PFSK-1 (cell line): Measurements from ENCODE around the gene KLHL2.

Experiments used
- POLR2AphosphoS5 ChIP-seq: IDR thresholded peaks from 2 replicates; pipeline ENCODE4 v1.6.1; 2012; ENCODE audit warnings: low read depth, mild to moderate bottlenecking, control low read depth, low read length, moderate library complexity
- SIN3A ChIP-seq: IDR thresholded peaks from 2 replicates; pipeline ENCODE4 v1.6.1; 2012; ENCODE audit warnings: mild to moderate bottlenecking, low read length, moderate library complexity, borderline replicate concordance; ENCODE audit not compliant: insufficient read depth
- TAF1 ChIP-seq: IDR thresholded peaks from 2 replicates; pipeline ENCODE4 v1.6.1; 2012; ENCODE audit warnings: low read length, control low read depth, borderline replicate concordance; ENCODE audit not compliant: insufficient read depth
- TF ChIP-seq, protein P1 (sequence below), 2 experiments: IDR thresholded peaks; 2 replicates each; pipeline versions ENCODE4 v1.6.1 to v1.8.0; 2011 to 2012; ENCODE audit warnings: low read depth in 2 of 2, low read length in 2 of 2, control low read depth in 1 of 2, inconsistent platforms in 1 of 2, mild to moderate bottlenecking in 1 of 2, moderate library complexity in 1 of 2; ENCODE audit not compliant: insufficient read depth in 1 of 2

DNA sequence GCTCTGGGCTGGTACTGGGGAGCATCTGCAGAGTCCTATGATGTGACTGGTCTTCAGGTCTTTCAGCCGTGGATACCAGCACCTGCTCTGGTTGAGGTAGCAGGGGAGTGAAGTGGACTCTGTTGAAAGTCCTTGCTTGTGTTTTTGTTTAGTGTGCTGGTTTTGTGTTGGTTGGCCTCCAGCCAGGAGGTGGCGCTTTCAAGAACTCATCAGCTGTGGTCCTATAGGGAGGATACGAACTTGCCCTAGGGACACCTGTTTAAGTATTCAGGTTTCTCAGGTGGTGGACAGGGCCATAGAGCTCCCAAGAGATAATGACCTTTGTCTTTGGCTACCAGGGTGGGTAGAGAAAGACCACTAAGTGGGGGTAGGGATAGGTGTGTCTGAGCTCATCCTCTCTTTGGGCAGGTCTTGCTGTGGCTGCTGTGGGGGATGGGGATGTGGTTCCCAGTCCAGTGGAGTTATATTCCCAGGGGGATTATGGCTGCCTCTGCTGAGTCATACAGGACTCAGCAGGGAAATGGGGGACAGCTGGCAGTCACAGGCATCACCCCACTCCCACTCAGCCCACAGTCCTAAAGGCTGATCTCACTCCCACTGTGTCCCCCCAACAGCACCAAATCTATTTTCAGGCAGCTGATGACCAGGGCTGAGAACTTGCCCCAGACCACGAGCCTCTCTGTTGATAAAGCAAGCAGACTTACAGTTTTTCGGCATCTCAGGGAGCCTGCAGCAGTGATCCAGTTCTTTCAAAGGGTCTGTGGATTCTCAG lies 144.2 kb downstream of the KLHL2 start:
- TF ChIP-seq SIN3A (no peak), TAF1 (no peak), POLR2AphosphoS5 (no peak)
- TF ChIP-seq, protein P1, sequence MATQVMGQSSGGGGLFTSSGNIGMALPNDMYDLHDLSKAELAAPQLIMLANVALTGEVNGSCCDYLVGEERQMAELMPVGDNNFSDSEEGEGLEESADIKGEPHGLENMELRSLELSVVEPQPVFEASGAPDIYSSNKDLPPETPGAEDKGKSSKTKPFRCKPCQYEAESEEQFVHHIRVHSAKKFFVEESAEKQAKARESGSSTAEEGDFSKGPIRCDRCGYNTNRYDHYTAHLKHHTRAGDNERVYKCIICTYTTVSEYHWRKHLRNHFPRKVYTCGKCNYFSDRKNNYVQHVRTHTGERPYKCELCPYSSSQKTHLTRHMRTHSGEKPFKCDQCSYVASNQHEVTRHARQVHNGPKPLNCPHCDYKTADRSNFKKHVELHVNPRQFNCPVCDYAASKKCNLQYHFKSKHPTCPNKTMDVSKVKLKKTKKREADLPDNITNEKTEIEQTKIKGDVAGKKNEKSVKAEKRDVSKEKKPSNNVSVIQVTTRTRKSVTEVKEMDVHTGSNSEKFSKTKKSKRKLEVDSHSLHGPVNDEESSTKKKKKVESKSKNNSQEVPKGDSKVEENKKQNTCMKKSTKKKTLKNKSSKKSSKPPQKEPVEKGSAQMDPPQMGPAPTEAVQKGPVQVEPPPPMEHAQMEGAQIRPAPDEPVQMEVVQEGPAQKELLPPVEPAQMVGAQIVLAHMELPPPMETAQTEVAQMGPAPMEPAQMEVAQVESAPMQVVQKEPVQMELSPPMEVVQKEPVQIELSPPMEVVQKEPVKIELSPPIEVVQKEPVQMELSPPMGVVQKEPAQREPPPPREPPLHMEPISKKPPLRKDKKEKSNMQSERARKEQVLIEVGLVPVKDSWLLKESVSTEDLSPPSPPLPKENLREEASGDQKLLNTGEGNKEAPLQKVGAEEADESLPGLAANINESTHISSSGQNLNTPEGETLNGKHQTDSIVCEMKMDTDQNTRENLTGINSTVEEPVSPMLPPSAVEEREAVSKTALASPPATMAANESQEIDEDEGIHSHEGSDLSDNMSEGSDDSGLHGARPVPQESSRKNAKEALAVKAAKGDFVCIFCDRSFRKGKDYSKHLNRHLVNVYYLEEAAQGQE (IDR thresholded peaks at IDR 0.05; ENCODE audit: insufficient read depth in 1 of 2, low read depth in 2 of 2, low read length in 2 of 2), result no peak
